ENCODE data around the gene LAMA3.
A peak's percentile ranks its signal among the peaks of the same experiment; 100 is the strongest.

LAMA3 gene

GRCh38 chr18:23938901-23939341 is 249.7 kb downstream of the LAMA3 start:
- DNase-seq (ENCODE audit: low spot score): no peak

- no peak for DNase-seq (ENCODE audit: low spot score)
Measured at GRCh38 chr18:23939366-23939765, 250.1 kb downstream of the LAMA3 start.

- no peak for DNase-seq (ENCODE audit: low spot score)
Measured at GRCh38 chr18:23939896-23940295, 250.6 kb downstream of the LAMA3 start.

- DNase-seq (ENCODE audit: low spot score): no peak
Measured at GRCh38 chr18:23941791-23942190, 252.5 kb downstream of the LAMA3 start.

GRCh38 chr18:23943104-23943503 is 253.9 kb downstream of the LAMA3 start:
- DNase-seq (ENCODE audit: low spot score): no peak

GRCh38 chr18:23943903-23944624 is 254.8 kb downstream of the LAMA3 start:
- DNase-seq (ENCODE audit: low spot score): peak; percentile 62

- DNase-seq (ENCODE audit: low spot score): no peak
Measured at GRCh38 chr18:23945416-23946079, 256.3 kb downstream of the LAMA3 start.

GRCh38 chr18:23949863-23950262 is 260.6 kb downstream of the LAMA3 start:
- no peak for DNase-seq (ENCODE audit: low spot score)

- no peak for DNase-seq (ENCODE audit: low spot score)
Measured at GRCh38 chr18:23950644-23951043, 261.4 kb downstream of the LAMA3 start.

GRCh38 chr18:23951206-23951605 is 262.0 kb downstream of the LAMA3 start:
- no peak for DNase-seq (ENCODE audit: low spot score)

GRCh38 chr18:23953984-23954383 is 264.7 kb downstream of the LAMA3 start:
- no peak for DNase-seq (ENCODE audit: low spot score)

- DNase-seq (ENCODE audit: low spot score): no peak
Measured at GRCh38 chr18:23956483-23956882, 267.2 kb downstream of the LAMA3 start.

- DNase-seq (ENCODE audit: low spot score): peak; percentile 24
Measured at GRCh38 chr18:23958036-23958435, 268.8 kb downstream of the LAMA3 start.

GRCh38 chr18:23963443-23964165 is 274.4 kb downstream of the LAMA3 start:
- DNase-seq (ENCODE audit: low spot score): no peak

GRCh38 chr18:23964282-23965238 is 275.3 kb downstream of the LAMA3 start:
- no peak for DNase-seq (ENCODE audit: low spot score)

GRCh38 chr18:23966909-23967308 is 277.7 kb downstream of the LAMA3 start:
- DNase-seq (ENCODE audit: low spot score): no peak

GRCh38 chr18:23967321-23968089 is 278.3 kb downstream of the LAMA3 start:
- DNase-seq (ENCODE audit: low spot score): no peak

- DNase-seq (ENCODE audit: low spot score): no peak
Measured at GRCh38 chr18:23968638-23969604, 279.7 kb downstream of the LAMA3 start.

- no peak for DNase-seq (ENCODE audit: low spot score)
Measured at GRCh38 chr18:23969664-23970063, 280.4 kb downstream of the LAMA3 start.
